GM12872 (cell line): ENCODE data around the gene HS2ST1.

Experiments
- TF ChIP-seq, protein P1 (sequence below): IDR thresholded peaks from 3 replicates; pipeline ENCODE4 v1.5.1; 2011; ENCODE audit warnings: low read depth, mild to moderate bottlenecking, low read length, moderate library complexity; ENCODE audit not compliant: insufficient read depth

Gene HS2ST1

DNA sequence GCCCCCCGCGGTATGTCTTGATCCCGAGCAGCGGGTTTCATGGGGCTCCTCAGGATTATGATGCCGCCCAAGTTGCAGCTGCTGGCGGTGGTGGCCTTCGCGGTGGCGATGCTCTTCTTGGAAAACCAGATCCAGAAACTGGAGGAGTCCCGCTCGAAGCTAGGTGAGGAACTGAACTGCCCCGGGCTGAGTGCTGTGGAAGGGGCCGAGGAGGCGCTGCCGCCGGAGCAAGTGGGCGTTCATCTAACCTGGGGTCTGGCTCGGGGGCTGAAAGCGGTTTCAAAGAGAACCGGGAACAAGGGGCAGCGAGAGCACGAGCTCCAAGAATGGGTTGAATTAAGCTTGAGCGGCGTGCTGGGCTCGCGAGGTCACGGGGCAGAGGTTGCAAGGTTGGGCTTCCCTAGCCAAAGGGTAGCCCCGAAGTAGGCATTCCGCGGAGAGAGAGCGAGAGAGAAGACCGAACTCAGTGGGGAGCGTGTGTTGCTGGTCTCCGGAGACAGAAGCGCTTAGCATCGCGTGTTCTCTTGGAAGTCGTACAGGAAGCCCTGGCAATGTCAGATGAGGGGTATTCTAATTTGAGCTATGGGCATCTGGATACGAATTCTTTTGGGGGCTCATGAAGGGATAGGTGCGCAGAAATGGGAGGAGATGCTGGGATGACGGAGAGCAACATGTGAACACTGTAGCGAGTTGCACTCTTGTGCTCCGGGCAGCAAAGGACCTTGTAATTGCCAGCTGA lies 732 bp downstream of the HS2ST1 start:
- TF ChIP-seq, protein P1, sequence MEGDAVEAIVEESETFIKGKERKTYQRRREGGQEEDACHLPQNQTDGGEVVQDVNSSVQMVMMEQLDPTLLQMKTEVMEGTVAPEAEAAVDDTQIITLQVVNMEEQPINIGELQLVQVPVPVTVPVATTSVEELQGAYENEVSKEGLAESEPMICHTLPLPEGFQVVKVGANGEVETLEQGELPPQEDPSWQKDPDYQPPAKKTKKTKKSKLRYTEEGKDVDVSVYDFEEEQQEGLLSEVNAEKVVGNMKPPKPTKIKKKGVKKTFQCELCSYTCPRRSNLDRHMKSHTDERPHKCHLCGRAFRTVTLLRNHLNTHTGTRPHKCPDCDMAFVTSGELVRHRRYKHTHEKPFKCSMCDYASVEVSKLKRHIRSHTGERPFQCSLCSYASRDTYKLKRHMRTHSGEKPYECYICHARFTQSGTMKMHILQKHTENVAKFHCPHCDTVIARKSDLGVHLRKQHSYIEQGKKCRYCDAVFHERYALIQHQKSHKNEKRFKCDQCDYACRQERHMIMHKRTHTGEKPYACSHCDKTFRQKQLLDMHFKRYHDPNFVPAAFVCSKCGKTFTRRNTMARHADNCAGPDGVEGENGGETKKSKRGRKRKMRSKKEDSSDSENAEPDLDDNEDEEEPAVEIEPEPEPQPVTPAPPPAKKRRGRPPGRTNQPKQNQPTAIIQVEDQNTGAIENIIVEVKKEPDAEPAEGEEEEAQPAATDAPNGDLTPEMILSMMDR: no peak

DNA sequence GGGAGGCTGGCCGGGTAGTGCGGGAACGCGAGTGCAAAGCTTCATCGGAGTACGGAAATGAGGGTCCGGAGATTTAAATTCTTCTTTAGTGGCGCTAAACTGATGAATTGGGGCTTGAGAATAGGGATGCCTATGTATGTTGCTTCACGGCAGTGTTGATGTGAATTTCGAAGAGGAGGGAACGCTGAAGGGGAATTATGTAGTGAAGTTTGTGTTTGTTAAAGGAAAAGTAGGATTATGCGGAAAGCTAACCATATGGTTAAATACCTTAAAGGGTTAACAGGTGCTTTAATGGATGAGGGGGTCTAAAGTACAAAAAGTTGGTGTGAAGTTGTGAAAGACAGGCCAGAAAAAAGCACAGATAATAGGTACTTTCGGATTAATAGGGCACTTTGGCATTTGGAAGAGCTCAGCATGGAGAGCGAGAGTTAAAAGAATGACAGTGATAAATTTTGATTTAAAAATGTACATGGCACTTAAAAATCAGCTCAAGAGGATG lies 1.4 kb downstream of the HS2ST1 start:
- TF ChIP-seq, protein P1: no peak

GRCh38 chr1:86916752-86917151 lies 2.3 kb downstream of the HS2ST1 start:
- TF ChIP-seq, protein P1: no peak

- TF ChIP-seq, protein P1: no peak
Observed at GRCh38 chr1:86922445-86922844, 8.0 kb downstream of the HS2ST1 start.

DNA sequence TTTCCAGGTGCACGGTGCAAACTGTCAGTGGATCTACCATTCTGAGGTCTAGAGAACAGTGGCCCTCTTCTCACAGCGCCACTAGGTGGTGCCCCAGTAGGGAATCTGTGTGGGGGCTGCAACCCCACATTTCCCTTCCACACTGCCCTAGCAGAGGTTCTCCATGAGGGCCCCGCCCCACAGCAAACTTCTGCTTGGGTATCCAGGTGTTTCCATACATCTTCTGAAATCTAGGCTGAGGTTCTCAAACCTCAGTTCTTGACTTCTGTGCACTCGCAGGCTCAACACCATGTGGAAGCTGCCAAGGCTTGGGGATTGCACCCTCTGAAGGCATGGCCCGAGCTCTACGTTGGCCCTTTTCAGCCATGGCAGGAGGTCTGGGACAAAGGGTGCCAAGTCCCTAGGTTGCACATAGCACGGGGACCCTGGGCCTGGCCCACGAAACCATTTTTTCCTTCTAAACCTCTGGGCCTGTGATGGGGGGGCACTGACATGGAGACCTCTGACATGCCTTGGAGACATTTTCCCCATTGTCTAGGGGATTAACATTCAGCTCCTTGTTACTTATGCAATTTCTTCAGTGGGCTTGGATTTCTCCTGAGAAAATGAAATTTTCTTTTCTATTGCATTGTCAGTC lies 10.0 kb downstream of the HS2ST1 start:
- TF ChIP-seq, protein P1: no peak

- TF ChIP-seq, protein P1: no peak
Observed at GRCh38 chr1:86925742-86926141, 11.3 kb downstream of the HS2ST1 start.

- TF ChIP-seq, protein P1: no peak
Observed at GRCh38 chr1:86926883-86927282, 12.4 kb downstream of the HS2ST1 start.
